Measurements from ENCODE around the gene ZFHX2. TPM values are rescaled to one million over a fixed set of nuclear protein-coding genes. Genes with fewer than 3 reads are reported as not detected.

ZFHX2 gene
- total and polyA plus RNA-seq, 2 of the 13 experiments (the other 11 are each of a cell fraction or from before 2014, with no cell fraction given) = 0.17 to 0.44 TPM

- TF ChIP-seq ZBTB49 (CRISPR knock-in tag; IDR thresholded peaks at IDR 0.05; ENCODE audit: borderline replicate concordance) (peak; percentile 33; the same call in 1 of the 2 replicates), THAP8 (CRISPR knock-in tag; IDR thresholded peaks at IDR 0.05; ENCODE audit: borderline replicate concordance) (no peak), ZNF589 (CRISPR knock-in tag; conservative IDR thresholded peaks at IDR 0.05) (no peak), REL (CRISPR knock-in tag; conservative IDR thresholded peaks at IDR 0.05) (no peak), ZNF879 (CRISPR knock-in tag; IDR thresholded peaks at IDR 0.05) (no peak), ZNF3 (CRISPR knock-in tag; IDR thresholded peaks at IDR 0.05) (no peak), SALL1 (CRISPR knock-in tag; IDR thresholded peaks at IDR 0.05) (peak; percentile 29; the same call in 1 of the 2 replicates), ZNF318 (CRISPR knock-in tag; IDR thresholded peaks at IDR 0.05) (peak; percentile 12; the same call in 1 of the 2 replicates), HOXD1 (CRISPR knock-in tag; IDR thresholded peaks at IDR 0.05) (no peak), RXRB (CRISPR knock-in tag; IDR thresholded peaks at IDR 0.05; ENCODE audit: borderline replicate concordance) (no peak), NONO (IDR thresholded peaks at IDR 0.05) (no peak), NONO (CRISPR knock-in tag; conservative IDR thresholded peaks at IDR 0.05) (peak; percentile 17; the same call in 1 of the 2 replicates), TBX2 (CRISPR knock-in tag; IDR thresholded peaks at IDR 0.05; ENCODE audit: borderline replicate concordance) (no peak), SP5 (CRISPR knock-in tag; IDR thresholded peaks at IDR 0.05; ENCODE audit: borderline replicate concordance, low read depth) (0 out of 2 replicates have a peak, but pooled peaks have one; percentile 51), ZNF572 (CRISPR knock-in tag; IDR thresholded peaks at IDR 0.05) (no peak), ZNF451 (CRISPR knock-in tag; IDR thresholded peaks at IDR 0.05) (peak; percentile 80; the same call in 1 of the 2 replicates), ZFP36 (IDR thresholded peaks at IDR 0.05; ENCODE audit: borderline replicate concordance, low read depth, low read length, partially characterized antibody) (no peak), ZSCAN20 (CRISPR knock-in tag; IDR thresholded peaks at IDR 0.05; ENCODE audit: borderline replicate concordance) (no peak), U2AF2 (IDR thresholded peaks at IDR 0.05; ENCODE audit: low read depth, low read length) (no peak)
These were observed 20.3 kb upstream of the ZFHX2 start (continued) for GRCh38 chr14:23571701-23572523.

All from HepG2 (cell line).